Fibroblast of pulmonary artery (primary cell): ENCODE data around the gene NKG7.
A peak's percentile ranks its signal among the peaks of the same experiment; 100 is the strongest.

ENCODE experiments used
- DNase-seq: peaks from one replicate; pipeline ENCODE4 v3.0.0-alpha.2; 2010; ENCODE audit warnings: low read depth
- H3K4me3 ChIP-seq: replicated peaks from 2 replicates; pipeline ENCODE4 v1.5.1; 2011; ENCODE audit warnings: low read depth, mild to moderate bottlenecking, control low read depth, low read length, moderate library complexity
- CTCF ChIP-seq: IDR thresholded peaks from 2 replicates; pipeline ENCODE4 v1.5.1; 2011; ENCODE audit warnings: mild to moderate bottlenecking, control low read depth, low read length, inconsistent platforms; ENCODE audit errors: missing control alignments

The NKG7 gene

GRCh38 chr19:51339313-51339686 lies 33.2 kb downstream of the NKG7 start:
- DNase-seq: no peak
- peak overlapping the region; percentile 71 for H3K4me3 ChIP-seq
- TF ChIP-seq CTCF: peak; percentile 6

GRCh38 chr19:51338563-51339312 lies 33.7 kb downstream of the NKG7 start:
- DNase-seq: peak; percentile 74
- H3K4me3 ChIP-seq: peak overlapping the region; percentile 71
- TF ChIP-seq CTCF: peak; percentile 64

- no peak overlapping the region for H3K4me3 ChIP-seq
- no peak for DNase-seq
- no peak for TF ChIP-seq CTCF
Observed at GRCh38 chr19:51337861-51338562, 34.4 kb downstream of the NKG7 start.

GRCh38 chr19:51337141-51337860 lies 35.2 kb downstream of the NKG7 start:
- no peak overlapping the region for H3K4me3 ChIP-seq
- TF ChIP-seq CTCF: no peak
- DNase-seq: no peak

GRCh38 chr19:51333836-51334460 lies 38.5 kb downstream of the NKG7 start:
- H3K4me3 ChIP-seq: no peak overlapping the region
- no peak for DNase-seq
- no peak for TF ChIP-seq CTCF

DNA sequence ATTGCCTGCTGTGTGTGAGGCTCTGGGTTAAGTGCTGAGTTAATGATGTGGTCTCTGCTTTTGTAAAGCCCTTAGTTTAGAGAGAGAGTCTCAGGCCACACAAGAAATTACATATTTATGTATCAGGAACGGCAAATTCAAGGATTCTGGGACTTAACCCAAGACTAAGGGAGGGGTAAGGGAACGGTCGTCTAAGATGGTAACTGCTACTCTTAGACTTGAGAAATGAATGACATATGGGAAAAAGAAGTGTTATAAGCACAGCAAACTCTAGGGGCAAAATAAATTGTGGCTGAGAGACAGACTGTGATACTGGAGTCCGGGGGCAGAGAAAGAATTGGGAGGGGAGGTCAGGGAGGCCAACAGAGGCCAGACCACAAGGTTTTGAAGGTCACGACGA lies 40.7 kb downstream of the NKG7 start:
- no peak for TF ChIP-seq CTCF
- DNase-seq: no peak
- H3K4me3 ChIP-seq: no peak overlapping the region
